ENCODE measurements around the gene ZNF682. TPM values are rescaled to one million over a fixed set of nuclear protein-coding genes. Genes with fewer than 3 reads are reported as not detected.
"Not testable (repeated sequence)": the region's sequence is repeated elsewhere in the genome, so short reads cannot be mapped to it uniquely, and the experiment has no call there.

ZNF682 gene
- total RNA-seq, 1 donor from 2014 or later, result 23.9 TPM

DNA sequence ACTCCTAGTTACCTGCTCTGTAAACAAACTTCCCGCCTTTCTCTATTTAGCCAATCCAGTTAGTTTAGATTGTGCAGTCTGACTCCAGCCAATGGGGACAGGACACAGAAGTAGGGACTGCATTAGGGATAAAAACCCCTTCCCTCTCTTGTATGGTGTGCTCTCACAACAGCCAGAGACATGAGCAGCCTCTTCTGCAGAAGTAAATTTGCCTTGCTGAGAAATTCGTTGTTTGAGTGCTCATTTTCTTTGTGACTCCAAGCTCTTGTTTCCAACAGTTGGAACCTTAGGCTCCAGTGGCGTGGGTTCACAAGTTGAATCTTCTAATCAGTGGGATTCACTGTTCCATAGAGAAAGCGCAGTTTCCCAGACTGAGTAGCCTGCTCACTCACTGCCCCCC is 72.4 kb downstream of the ZNF682 start:
- TF ChIP-seq, protein P1, sequence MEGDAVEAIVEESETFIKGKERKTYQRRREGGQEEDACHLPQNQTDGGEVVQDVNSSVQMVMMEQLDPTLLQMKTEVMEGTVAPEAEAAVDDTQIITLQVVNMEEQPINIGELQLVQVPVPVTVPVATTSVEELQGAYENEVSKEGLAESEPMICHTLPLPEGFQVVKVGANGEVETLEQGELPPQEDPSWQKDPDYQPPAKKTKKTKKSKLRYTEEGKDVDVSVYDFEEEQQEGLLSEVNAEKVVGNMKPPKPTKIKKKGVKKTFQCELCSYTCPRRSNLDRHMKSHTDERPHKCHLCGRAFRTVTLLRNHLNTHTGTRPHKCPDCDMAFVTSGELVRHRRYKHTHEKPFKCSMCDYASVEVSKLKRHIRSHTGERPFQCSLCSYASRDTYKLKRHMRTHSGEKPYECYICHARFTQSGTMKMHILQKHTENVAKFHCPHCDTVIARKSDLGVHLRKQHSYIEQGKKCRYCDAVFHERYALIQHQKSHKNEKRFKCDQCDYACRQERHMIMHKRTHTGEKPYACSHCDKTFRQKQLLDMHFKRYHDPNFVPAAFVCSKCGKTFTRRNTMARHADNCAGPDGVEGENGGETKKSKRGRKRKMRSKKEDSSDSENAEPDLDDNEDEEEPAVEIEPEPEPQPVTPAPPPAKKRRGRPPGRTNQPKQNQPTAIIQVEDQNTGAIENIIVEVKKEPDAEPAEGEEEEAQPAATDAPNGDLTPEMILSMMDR (IDR thresholded peaks at IDR 0.05; ENCODE audit: partially characterized antibody, unreplicated experiment), result no peak
- no peak for DNase-seq
- no peak overlapping the region for H3K27ac Mint-ChIP-seq (ENCODE audit: unreplicated experiment)
- peaks cover 24% of the 10 kb centered on the region for H3K9me3 Mint-ChIP-seq (ENCODE audit: unreplicated experiment)
- peaks cover 39% of the 10 kb centered on the region for H3K36me3 Mint-ChIP-seq (ENCODE audit: unreplicated experiment)
- peak overlapping the region; percentile 28 for H3K4me3 Mint-ChIP-seq (ENCODE audit: unreplicated experiment)
- H3K4me1 Mint-ChIP-seq (ENCODE audit: low read depth, unreplicated experiment), result no peaks in the 10 kb centered on the region
- peaks cover 1% of the 10 kb centered on the region for H3K27me3 Mint-ChIP-seq (ENCODE audit: unreplicated experiment)

DNA sequence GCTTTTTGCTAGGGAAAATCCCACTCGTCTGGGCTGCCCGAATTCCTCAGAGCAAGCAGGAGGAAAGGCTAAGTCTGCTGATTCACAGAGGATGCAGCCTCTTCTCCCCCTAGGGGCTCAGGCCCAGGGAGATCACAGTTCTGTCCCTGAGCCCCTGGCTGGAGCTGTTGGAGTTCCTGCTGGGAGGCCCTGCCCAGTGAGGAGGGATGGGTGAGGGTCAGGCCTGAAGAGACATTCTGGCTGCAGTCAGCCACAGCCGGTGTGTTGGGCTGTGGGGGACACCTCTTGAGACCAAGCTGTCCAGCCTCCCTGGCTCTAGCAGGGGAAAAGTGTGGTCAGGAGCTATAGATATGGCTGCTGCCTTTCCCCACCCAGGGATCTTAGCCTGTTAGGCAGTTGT is 73.2 kb downstream of the ZNF682 start:
- peaks cover 39% of the 10 kb centered on the region for H3K36me3 Mint-ChIP-seq (ENCODE audit: unreplicated experiment)
- H3K9me3 Mint-ChIP-seq (ENCODE audit: unreplicated experiment), result peaks cover 26% of the 10 kb centered on the region
- not testable (repeated sequence) for DNase-seq; H3K4me1 Mint-ChIP-seq (ENCODE audit: low read depth, unreplicated experiment); H3K27ac Mint-ChIP-seq (ENCODE audit: unreplicated experiment); H3K27me3 Mint-ChIP-seq (ENCODE audit: unreplicated experiment); H3K4me3 Mint-ChIP-seq (ENCODE audit: unreplicated experiment)

DNA sequence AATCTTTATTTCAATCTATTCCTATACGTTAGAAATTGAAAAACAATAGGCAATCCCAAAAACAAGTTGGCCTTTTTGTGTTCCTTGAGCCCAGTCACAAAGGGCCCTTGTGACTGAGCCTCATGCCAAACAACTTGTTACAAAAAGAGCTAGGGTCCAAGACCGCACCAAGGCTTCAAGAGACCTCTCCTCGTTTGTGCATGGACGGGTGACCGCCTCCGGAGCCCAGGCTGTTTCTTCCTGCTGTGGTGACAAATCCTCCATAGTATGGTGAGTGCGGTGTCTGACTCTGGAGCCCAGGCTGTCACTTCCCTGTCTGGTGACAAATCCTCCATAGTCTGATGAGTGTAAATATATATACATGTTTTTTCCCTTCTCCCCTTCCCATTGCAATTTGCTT is 74.9 kb downstream of the ZNF682 start:
- Mint-ChIP-seq H3K9me3 (ENCODE audit: unreplicated experiment) (peaks cover 21% of the 10 kb centered on the region), H3K27ac (ENCODE audit: unreplicated experiment) (no peak overlapping the region)
- DNase-seq, result no peak

DNA sequence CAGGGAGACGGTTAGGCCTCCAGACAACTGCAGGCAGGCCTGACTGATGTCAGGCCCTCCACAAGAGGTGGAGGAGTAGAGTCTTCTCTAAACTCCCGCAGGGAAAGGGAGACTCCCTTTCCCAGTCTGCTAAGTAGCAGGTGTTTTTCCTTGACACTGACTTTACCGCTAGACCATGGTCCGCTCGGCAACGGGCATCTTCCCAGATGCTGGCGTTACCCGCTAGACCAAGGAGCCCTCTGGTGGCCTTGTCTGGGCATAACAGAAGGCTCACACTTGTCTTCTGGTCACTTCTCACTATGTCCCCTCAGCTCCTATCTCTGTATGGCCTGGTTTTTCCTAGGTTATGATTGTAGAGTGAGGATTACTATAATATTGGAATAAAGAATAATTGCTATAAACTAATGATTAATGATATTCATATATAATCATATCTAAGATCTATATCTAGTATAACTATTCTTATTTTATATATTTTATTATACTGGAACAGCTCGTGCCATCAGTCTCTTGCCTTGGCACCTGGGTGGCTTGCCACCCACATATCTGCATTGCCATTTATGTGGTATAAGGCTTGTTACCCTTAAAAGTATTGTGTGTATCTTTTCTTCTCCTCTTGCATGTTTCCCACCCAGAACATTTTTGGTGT is 80.0 kb downstream of the ZNF682 start:
- TF ChIP-seq, protein P1 (IDR thresholded peaks at IDR 0.05; ENCODE audit: partially characterized antibody, unreplicated experiment), result peak; percentile 80
- not testable (repeated sequence) for H3K27me3 Mint-ChIP-seq (ENCODE audit: unreplicated experiment); H3K4me3 Mint-ChIP-seq (ENCODE audit: unreplicated experiment); H3K27ac Mint-ChIP-seq (ENCODE audit: unreplicated experiment); H3K9me3 Mint-ChIP-seq (ENCODE audit: unreplicated experiment)
- Mint-ChIP-seq H3K4me1 (ENCODE audit: low read depth, unreplicated experiment) (peaks cover 10% of the 10 kb centered on the region), H3K36me3 (ENCODE audit: unreplicated experiment) (peaks cover 13% of the 10 kb centered on the region)
- peak; percentile 91 for DNase-seq

More for the DNA sequence above, 74.9 kb downstream of the ZNF682 start:
- TF ChIP-seq, protein P1 (IDR thresholded peaks at IDR 0.05; ENCODE audit: partially characterized antibody, unreplicated experiment), result no peak
- peaks cover 33% of the 10 kb centered on the region for H3K36me3 Mint-ChIP-seq (ENCODE audit: unreplicated experiment)
- H3K4me3 Mint-ChIP-seq (ENCODE audit: unreplicated experiment), result no peak overlapping the region
- peaks cover 1% of the 10 kb centered on the region for H3K27me3 Mint-ChIP-seq (ENCODE audit: unreplicated experiment)
- no peaks in the 10 kb centered on the region for H3K4me1 Mint-ChIP-seq (ENCODE audit: low read depth, unreplicated experiment)

DNA sequence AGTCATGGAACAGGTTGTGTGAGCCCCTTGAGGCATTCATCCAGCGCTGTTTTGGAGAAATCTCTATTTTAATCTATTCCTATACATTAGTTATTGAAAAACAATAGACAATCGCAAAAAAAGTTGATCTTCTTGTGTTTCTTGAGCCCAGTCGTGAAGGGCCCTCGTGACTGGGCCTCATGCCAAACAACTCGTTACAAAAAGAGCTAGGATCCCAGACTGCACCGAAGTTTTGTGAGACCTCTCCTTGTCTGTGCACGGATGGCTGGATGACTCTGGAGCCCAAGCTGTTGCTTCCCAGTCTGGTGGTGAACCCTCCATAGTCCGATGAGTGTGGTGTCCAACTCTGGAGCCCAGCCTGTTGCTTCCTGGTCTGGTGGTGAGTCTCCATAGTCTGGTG is 81.5 kb downstream of the ZNF682 start:
- not testable (repeated sequence) for H3K4me3 Mint-ChIP-seq (ENCODE audit: unreplicated experiment); H3K36me3 Mint-ChIP-seq (ENCODE audit: unreplicated experiment)
- H3K4me1 Mint-ChIP-seq (ENCODE audit: low read depth, unreplicated experiment), result peaks cover 10% of the 10 kb centered on the region

DNA sequence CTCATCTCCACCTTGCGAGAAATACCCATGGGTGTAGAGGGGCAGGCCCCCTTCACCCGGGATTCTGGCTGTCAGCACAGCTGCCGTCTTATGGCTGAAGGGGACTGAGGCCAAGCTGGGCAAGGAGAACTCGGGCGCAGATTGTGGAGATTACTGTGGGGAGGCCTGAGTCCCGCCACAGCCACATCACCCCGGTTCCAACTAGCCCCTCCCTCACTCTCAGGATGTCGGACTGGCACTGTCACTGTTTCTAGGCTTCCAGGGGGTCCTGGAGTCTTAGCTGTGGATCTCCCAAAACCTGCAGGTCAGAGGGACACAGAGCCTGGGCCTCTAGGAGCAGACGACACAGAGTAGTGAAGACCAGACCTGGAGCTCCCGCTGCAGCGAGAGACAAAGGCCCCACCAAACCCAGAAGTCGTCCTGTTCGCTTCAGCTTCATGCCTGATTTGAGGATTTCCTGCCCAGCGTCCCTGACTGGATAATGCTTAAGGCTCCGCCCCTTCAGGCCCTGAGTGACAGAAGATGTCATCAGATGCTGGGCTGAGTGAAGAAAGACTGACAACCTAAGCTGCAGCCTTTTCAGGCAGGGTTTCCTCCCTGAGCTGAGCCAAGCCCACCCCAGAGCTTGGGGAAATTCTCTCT is 82.8 kb downstream of the ZNF682 start:
- peak; percentile 56 for DNase-seq
- peaks cover 10% of the 10 kb centered on the region for H3K4me1 Mint-ChIP-seq (ENCODE audit: low read depth, unreplicated experiment)
- peaks cover 1% of the 10 kb centered on the region for H3K27me3 Mint-ChIP-seq (ENCODE audit: unreplicated experiment)
- peaks cover 5% of the 10 kb centered on the region for H3K36me3 Mint-ChIP-seq (ENCODE audit: unreplicated experiment)
- peaks cover 6% of the 10 kb centered on the region for H3K9me3 Mint-ChIP-seq (ENCODE audit: unreplicated experiment)
- H3K4me3 Mint-ChIP-seq (ENCODE audit: unreplicated experiment), result peak overlapping the region; percentile 55
- H3K27ac Mint-ChIP-seq (ENCODE audit: unreplicated experiment), result peak overlapping the region; percentile 93
- TF ChIP-seq, protein P1 (IDR thresholded peaks at IDR 0.05; ENCODE audit: partially characterized antibody, unreplicated experiment), result no peak

More for the DNA sequence above, 81.5 kb downstream of the ZNF682 start:
- not testable (repeated sequence) for H3K27me3 Mint-ChIP-seq (ENCODE audit: unreplicated experiment); DNase-seq; H3K9me3 Mint-ChIP-seq (ENCODE audit: unreplicated experiment); H3K27ac Mint-ChIP-seq (ENCODE audit: unreplicated experiment)
